Measurements from ENCODE around the gene CORO1C. TPM values are rescaled to one million over a fixed set of nuclear protein-coding genes. Genes with fewer than 3 reads are reported as not detected.

The CORO1C gene
- total RNA-seq, 1 donor, result 261 TPM

DNA sequence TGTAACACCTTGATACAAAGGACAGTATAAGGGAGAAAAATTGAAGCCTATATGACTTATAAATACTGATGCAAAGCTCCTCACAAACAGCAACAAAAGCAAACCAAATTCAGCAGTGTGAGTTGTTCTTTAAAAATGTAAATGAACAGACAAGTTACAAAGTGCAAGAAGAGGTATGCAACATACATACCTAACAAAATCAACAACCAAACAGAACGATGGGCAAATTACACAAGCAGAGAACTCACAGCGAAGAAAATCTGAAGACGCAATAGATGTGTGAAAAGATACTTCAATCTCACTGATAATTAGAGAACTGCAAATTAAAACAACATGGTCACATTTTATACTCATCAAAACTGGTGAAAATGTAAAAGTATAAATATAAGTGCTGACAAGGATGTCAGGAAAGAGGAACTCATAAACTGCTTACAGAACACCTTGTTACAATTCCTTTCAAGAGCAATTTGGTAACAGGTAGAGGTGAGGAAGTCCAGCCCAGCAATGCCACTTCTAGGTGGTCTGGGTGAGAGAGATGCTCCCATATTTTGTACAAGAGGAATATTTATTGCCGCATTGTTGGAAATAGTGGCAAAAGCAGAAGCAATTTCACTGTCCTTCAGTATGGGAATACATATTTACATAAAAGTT lies 47.3 kb downstream of the CORO1C start:
- Histone ChIP-seq H3K9me3 (ENCODE audit: low read depth, low read length) (no peaks in the 10 kb centered on the region), H3K36me3 (ENCODE audit: insufficient read depth, low read length) (peaks cover 20% of the 10 kb centered on the region), H3K27me3 (ENCODE audit: insufficient read depth, low read length) (no peaks in the 10 kb centered on the region), H3K4me1 (ENCODE audit: insufficient read depth, low read length) (peaks cover 34% of the 10 kb centered on the region), H3K27ac (ENCODE audit: low read depth, low read length) (peak overlapping the region; percentile 22), H3K4me2 (ENCODE audit: insufficient read depth, low read length) (no peak overlapping the region), H3K79me2 (ENCODE audit: insufficient read depth, low read length) (peaks cover 99% of the 10 kb centered on the region), H4K20me1 (ENCODE audit: insufficient read depth, low read length) (peaks cover 36% of the 10 kb centered on the region), H3K4me3 (ENCODE audit: insufficient read depth, low read length) (no peak overlapping the region), H2AFZ (ENCODE audit: low read length) (no peak overlapping the region)
- DNase-seq (ENCODE audit: insufficient read length, low spot score, missing footprints), result no peak
- TF ChIP-seq, protein P1, sequence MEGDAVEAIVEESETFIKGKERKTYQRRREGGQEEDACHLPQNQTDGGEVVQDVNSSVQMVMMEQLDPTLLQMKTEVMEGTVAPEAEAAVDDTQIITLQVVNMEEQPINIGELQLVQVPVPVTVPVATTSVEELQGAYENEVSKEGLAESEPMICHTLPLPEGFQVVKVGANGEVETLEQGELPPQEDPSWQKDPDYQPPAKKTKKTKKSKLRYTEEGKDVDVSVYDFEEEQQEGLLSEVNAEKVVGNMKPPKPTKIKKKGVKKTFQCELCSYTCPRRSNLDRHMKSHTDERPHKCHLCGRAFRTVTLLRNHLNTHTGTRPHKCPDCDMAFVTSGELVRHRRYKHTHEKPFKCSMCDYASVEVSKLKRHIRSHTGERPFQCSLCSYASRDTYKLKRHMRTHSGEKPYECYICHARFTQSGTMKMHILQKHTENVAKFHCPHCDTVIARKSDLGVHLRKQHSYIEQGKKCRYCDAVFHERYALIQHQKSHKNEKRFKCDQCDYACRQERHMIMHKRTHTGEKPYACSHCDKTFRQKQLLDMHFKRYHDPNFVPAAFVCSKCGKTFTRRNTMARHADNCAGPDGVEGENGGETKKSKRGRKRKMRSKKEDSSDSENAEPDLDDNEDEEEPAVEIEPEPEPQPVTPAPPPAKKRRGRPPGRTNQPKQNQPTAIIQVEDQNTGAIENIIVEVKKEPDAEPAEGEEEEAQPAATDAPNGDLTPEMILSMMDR (IDR thresholded peaks at IDR 0.05; ENCODE audit: extremely low read depth, low read depth, low read length), result no peak

DNA sequence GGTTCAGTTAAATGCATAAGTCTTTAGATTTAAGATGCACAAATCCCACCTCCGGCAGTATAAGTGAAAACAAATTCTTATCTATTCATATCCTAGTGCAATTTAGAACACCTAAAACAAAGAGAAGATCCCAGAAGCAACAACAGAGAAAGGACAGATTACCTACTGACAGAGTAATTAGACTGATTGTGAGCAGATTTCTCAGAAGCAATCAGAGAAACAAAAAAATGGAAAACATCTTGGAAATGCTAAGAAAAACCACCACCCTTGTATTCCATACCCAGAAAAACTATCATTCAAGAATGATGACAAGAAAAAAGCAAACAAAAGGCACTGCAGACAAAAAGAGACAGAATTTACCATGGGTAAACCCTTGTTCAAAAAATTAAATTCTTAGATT lies 50.0 kb downstream of the CORO1C start:
- Histone ChIP-seq H3K27me3 (ENCODE audit: insufficient read depth, low read length) (no peaks in the 10 kb centered on the region), H3K4me3 (ENCODE audit: insufficient read depth, low read length) (no peak overlapping the region), H4K20me1 (ENCODE audit: insufficient read depth, low read length) (peaks cover 36% of the 10 kb centered on the region), H2AFZ (ENCODE audit: low read length) (no peak overlapping the region), H3K79me2 (ENCODE audit: insufficient read depth, low read length) (peaks cover 98% of the 10 kb centered on the region), H3K4me2 (ENCODE audit: insufficient read depth, low read length) (no peak overlapping the region), H3K36me3 (ENCODE audit: insufficient read depth, low read length) (peaks cover 34% of the 10 kb centered on the region), H3K27ac (ENCODE audit: low read depth, low read length) (peak overlapping the region; percentile 5), H3K9me3 (ENCODE audit: low read depth, low read length) (no peaks in the 10 kb centered on the region), H3K4me1 (ENCODE audit: insufficient read depth, low read length) (peaks cover 25% of the 10 kb centered on the region)
- TF ChIP-seq, protein P1 (IDR thresholded peaks at IDR 0.05; ENCODE audit: extremely low read depth, low read depth, low read length), result no peak
- DNase-seq (ENCODE audit: insufficient read length, low spot score, missing footprints), result no peak

DNA sequence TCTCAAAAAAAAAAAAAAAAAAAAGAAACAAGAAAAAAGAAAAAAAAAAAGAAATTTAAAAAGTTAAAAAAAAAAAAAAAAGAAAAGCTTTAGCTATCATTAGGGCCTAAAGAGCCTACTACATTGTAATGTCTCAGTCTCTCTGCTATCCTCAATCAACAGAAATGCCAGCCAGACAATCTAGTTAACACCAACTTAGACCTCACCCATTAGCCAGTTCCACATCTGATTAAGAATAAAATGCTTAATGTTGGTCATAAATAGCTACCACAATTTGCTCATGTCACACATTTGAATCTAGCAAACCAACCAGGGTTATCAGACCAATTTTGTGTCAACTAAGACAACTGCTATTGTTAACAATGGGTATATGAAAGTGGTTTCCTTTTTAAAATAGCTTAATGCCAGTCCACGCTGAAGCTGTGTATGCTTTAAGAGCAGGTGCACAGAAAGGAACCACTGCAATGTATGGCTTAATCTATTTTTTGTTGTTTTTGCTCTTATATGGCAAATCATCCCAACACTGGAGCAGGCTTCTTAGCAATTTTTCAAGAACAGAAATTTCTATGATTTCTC lies 52.1 kb downstream of the CORO1C start:
- Histone ChIP-seq H4K20me1 (ENCODE audit: insufficient read depth, low read length) (peaks cover 25% of the 10 kb centered on the region), H3K4me1 (ENCODE audit: insufficient read depth, low read length) (peaks cover 7% of the 10 kb centered on the region), H2AFZ (ENCODE audit: low read length) (no peak overlapping the region), H3K4me3 (ENCODE audit: insufficient read depth, low read length) (no peak overlapping the region), H3K27ac (ENCODE audit: low read depth, low read length) (no peak overlapping the region), H3K27me3 (ENCODE audit: insufficient read depth, low read length) (no peaks in the 10 kb centered on the region), H3K4me2 (ENCODE audit: insufficient read depth, low read length) (no peak overlapping the region), H3K36me3 (ENCODE audit: insufficient read depth, low read length) (peaks cover 47% of the 10 kb centered on the region), H3K79me2 (ENCODE audit: insufficient read depth, low read length) (peaks cover 97% of the 10 kb centered on the region), H3K9me3 (ENCODE audit: low read depth, low read length) (no peaks in the 10 kb centered on the region)
- TF ChIP-seq, protein P1 (IDR thresholded peaks at IDR 0.05; ENCODE audit: extremely low read depth, low read depth, low read length), result no peak
- no peak for DNase-seq (ENCODE audit: insufficient read length, low spot score, missing footprints)

DNA sequence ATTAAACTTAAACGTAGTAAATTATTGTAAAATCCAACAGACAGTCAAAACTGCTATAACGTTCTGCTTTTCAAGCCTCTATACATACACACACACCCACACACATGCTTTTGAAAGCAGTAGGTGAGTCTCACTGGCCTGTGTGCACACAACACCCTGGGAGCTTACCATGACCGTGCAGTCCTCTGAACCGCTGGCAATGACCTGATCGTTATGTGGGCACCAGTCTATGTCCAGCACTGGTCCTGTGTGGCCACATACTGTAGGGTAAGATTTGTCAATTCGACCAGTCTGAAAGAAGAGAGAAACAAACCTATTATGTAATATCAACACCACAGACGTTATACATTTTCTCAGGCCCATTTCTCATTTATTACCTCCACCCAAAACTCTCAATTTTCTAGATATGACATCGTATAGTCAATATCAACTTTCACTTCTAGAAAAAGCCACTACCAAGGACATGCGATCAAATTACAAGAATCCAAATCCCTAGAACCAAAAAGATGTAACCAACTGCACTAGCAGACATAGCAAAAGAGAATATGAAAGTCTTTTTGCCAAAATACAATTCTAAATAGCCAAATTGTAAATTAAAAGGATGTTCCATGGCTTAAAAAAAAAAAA lies 53.1 kb downstream of the CORO1C start:
- no peaks in the 10 kb centered on the region for H3K27me3 ChIP-seq (ENCODE audit: insufficient read depth, low read length)
- H3K4me1 ChIP-seq (ENCODE audit: insufficient read depth, low read length), result no peaks in the 10 kb centered on the region
- H4K20me1 ChIP-seq (ENCODE audit: insufficient read depth, low read length), result peaks cover 19% of the 10 kb centered on the region
- no peak overlapping the region for H3K4me3 ChIP-seq (ENCODE audit: insufficient read depth, low read length)
- H3K36me3 ChIP-seq (ENCODE audit: insufficient read depth, low read length), result peaks cover 53% of the 10 kb centered on the region
- H3K9me3 ChIP-seq (ENCODE audit: low read depth, low read length), result no peaks in the 10 kb centered on the region
- TF ChIP-seq, protein P1 (IDR thresholded peaks at IDR 0.05; ENCODE audit: extremely low read depth, low read depth, low read length), result no peak
- H3K79me2 ChIP-seq (ENCODE audit: insufficient read depth, low read length), result peaks cover 96% of the 10 kb centered on the region
- no peak overlapping the region for H3K4me2 ChIP-seq (ENCODE audit: insufficient read depth, low read length)
- no peak for DNase-seq (ENCODE audit: insufficient read length, low spot score, missing footprints)
- peak overlapping the region; percentile 5 for H3K27ac ChIP-seq (ENCODE audit: low read depth, low read length)
- H2AFZ ChIP-seq (ENCODE audit: low read length), result no peak overlapping the region

Data from osteoblast (primary cell).